GM23338 (cell line): Measurements from ENCODE around the gene MZB1. TPM values are rescaled to one million over a fixed set of nuclear protein-coding genes. Genes with fewer than 3 reads are reported as not detected.

Experiments used
- ATAC-seq: fragments of 200-7000 bp; cut with Tn5 transposase; 3 replicates; pipeline ENCODE4 v1.9.1; 2020
- DNase-seq: peaks from one replicate; pipeline ENCODE4 v3.0.0-alpha.2; 2015; ENCODE audit warnings: low spot score
- H2AFZ ChIP-seq: fragments of 200-600 bp; sonication (generic); 2 replicates; pipeline ENCODE4 v1.8.0; 2016; ENCODE audit warnings: antibody characterized with exemption, mild to moderate bottlenecking, moderate library complexity
- H3F3A ChIP-seq: fragments of 200-600 bp; sonication (generic); replicated peaks from 2 replicates; pipeline ENCODE4 v1.8.0; 2017; ENCODE audit warnings: antibody characterized with exemption, mixed run types, low read depth
- H3K27ac ChIP-seq: fragments of 200-600 bp; sonication (generic); 2 replicates; pipeline ENCODE4 v1.6.1; 2016; ENCODE audit warnings: low read depth
- H3K27me3 ChIP-seq: fragments of 200-600 bp; sonication (generic); 2 replicates; pipeline ENCODE4 v1.8.0; 2016; ENCODE audit warnings: mild to moderate bottlenecking, mixed run types, moderate library complexity; ENCODE audit not compliant: insufficient read depth
- H3K36me3 ChIP-seq: fragments of 200-600 bp; sonication (generic); 2 replicates; pipeline ENCODE4 v1.8.0; 2016; ENCODE audit warnings: mild to moderate bottlenecking; ENCODE audit not compliant: insufficient read depth
- H3K4me1 ChIP-seq: fragments of 200-600 bp; sonication (generic); 2 replicates; pipeline ENCODE4 v1.8.0; 2016; ENCODE audit warnings: mild to moderate bottlenecking, moderate library complexity; ENCODE audit not compliant: insufficient read depth
- H3K4me2 ChIP-seq: fragments of 200-600 bp; sonication (generic); 2 replicates; pipeline ENCODE4 v1.7.1; 2017; ENCODE audit warnings: mixed run types
- H3K4me3 ChIP-seq: fragments of 200-600 bp; sonication (generic); 2 replicates; pipeline ENCODE4 v1.6.1; 2016; ENCODE audit warnings: mixed run types
- H3K79me2 ChIP-seq: fragments of 200-600 bp; sonication (generic); replicated peaks from 2 replicates; pipeline ENCODE4 v1.8.0; 2017; ENCODE audit warnings: mild to moderate bottlenecking; ENCODE audit not compliant: insufficient read depth
- H3K9me2 ChIP-seq: fragments of 200-600 bp; sonication (generic); 2 replicates; pipeline ENCODE4 v1.8.0; 2017; ENCODE audit not compliant: insufficient read depth
- H4K20me1 ChIP-seq: fragments of 200-600 bp; sonication (generic); replicated peaks from 2 replicates; pipeline ENCODE4 v1.8.0; 2017; ENCODE audit warnings: mild to moderate bottlenecking; ENCODE audit not compliant: insufficient read depth
- H3K27ac Mint-ChIP-seq: 2 replicates; pipeline ENCODE4 v1.8.0; 2020; ENCODE audit warnings: inconsistent platforms, mild to moderate bottlenecking, moderate library complexity, mixed read lengths
- H3K27me3 Mint-ChIP-seq: 3 replicates; pipeline ENCODE4 v1.8.0; 2022; ENCODE audit warnings: low read depth, mild to moderate bottlenecking, moderate library complexity, mixed read lengths, inconsistent platforms; ENCODE audit not compliant: insufficient read depth, poor library complexity
- H3K36me3 Mint-ChIP-seq: 3 replicates; pipeline ENCODE4 v1.8.0; 2021; ENCODE audit warnings: low read depth, mild to moderate bottlenecking, inconsistent platforms, moderate library complexity, mixed read lengths
- H3K4me1 Mint-ChIP-seq: 3 replicates; pipeline ENCODE4 v1.8.0; 2020; ENCODE audit warnings: mild to moderate bottlenecking, inconsistent platforms, mixed read lengths
- H3K4me3 Mint-ChIP-seq: 3 replicates; pipeline ENCODE4 v1.8.0; 2021; ENCODE audit warnings: moderate library complexity, mild to moderate bottlenecking, inconsistent platforms, mixed read lengths
- H3K9me3 Mint-ChIP-seq: 3 replicates; pipeline ENCODE4 v1.8.0; 2020; ENCODE audit warnings: moderate library complexity, mild to moderate bottlenecking, inconsistent platforms, mixed read lengths
- CREB1 ChIP-seq: fragments of 250-450 bp; sonication (Bioruptor Pico); IDR thresholded peaks from 2 replicates; pipeline ENCODE4 v1.5.0; 2020; ENCODE audit warnings: low read depth, mild to moderate bottlenecking, moderate library complexity
- CTCF ChIP-seq, 2 experiments: fragments of 200-600 bp in 1 of 2; sonication (generic) in 1 of 2; conservative IDR thresholded peaks; 2 replicates each; pipeline versions ENCODE4 v1.5.1 to v1.6.1; 2016 to 2017; ENCODE audit warnings: antibody characterized with exemption in 2 of 2, low read depth in 2 of 2, mild to moderate bottlenecking in 2 of 2, moderate library complexity in 1 of 2
- ETS1 ChIP-seq: IDR thresholded peaks from 2 replicates; pipeline ENCODE4 v1.6.1; 2016; ENCODE audit warnings: antibody characterized with exemption
- EZH2 ChIP-seq: fragments of 200-600 bp; sonication (generic); IDR thresholded peaks from one replicate; pipeline ENCODE4 v1.8.0; 2017; ENCODE audit warnings: antibody characterized with exemption, mild to moderate bottlenecking, low read depth; ENCODE audit not compliant: unreplicated experiment
- EZH2phosphoT487 ChIP-seq: fragments of 200-600 bp; sonication (generic); IDR thresholded peaks from one replicate; pipeline ENCODE4 v1.8.1; 2018; ENCODE audit warnings: antibody characterized with exemption; ENCODE audit not compliant: unreplicated experiment
- JUNB ChIP-seq: IDR thresholded peaks from one replicate; pipeline ENCODE4 v1.6.1; 2016; ENCODE audit warnings: antibody characterized with exemption; ENCODE audit not compliant: unreplicated experiment
- POLR2AphosphoS5 ChIP-seq: IDR thresholded peaks from 2 replicates; pipeline ENCODE4 v1.6.1; 2016; ENCODE audit warnings: antibody characterized with exemption, low read depth
- REST ChIP-seq: IDR thresholded peaks from one replicate; pipeline ENCODE4 v1.6.1; 2018; ENCODE audit warnings: antibody characterized with exemption; ENCODE audit not compliant: unreplicated experiment
- STAT1 ChIP-seq: IDR thresholded peaks from one replicate; pipeline ENCODE4 v1.6.1; 2016; ENCODE audit warnings: antibody characterized with exemption; ENCODE audit not compliant: unreplicated experiment
- ZNF114 ChIP-seq: fragments of 250-450 bp; sonication (Bioruptor Pico); IDR thresholded peaks from 2 replicates; pipeline ENCODE4 v1.5.0; 2020; ENCODE audit warnings: mild to moderate bottlenecking, moderate library complexity
- ZNF331 ChIP-seq: fragments of 250-450 bp; sonication (Bioruptor Pico); IDR thresholded peaks from 2 replicates; pipeline ENCODE4 v1.5.0; 2020; ENCODE audit warnings: low read depth, mild to moderate bottlenecking, moderate library complexity
- polyA plus RNA-seq: library from polyadenylated mRNA; unstranded; fragments of >200 nt; fragmentation: Nextera tagmentation; extraction: Ambion mirVana; gene quantifications from 2 replicates; pipeline ENCODE4 v1.2.1, GENCODE V29; 2016
- total RNA-seq: library from RNA; depleted of rRNA; stranded (reverse); fragments of >200 nt; shearing (Covaris generic); gene quantifications from 2 replicates; pipeline ENCODE4 v1.2.3, GENCODE V29; 2014

The MZB1 gene
- total and polyA plus RNA-seq, 2 experiments from 2014 or later: 0.52 to 1.6 TPM

GRCh38 chr5:139413153-139413552 lies 23.4 kb upstream of the MZB1 start:
- H3K4me1 ChIP-seq: no peaks in the 10 kb centered on the region
- no peak overlapping the region for H3K4me3 Mint-ChIP-seq
- H3K27me3 ChIP-seq: no peaks in the 10 kb centered on the region
- no peak overlapping the region for H3K4me3 ChIP-seq
- peaks cover 2% of the 10 kb centered on the region for H3K36me3 Mint-ChIP-seq
- H4K20me1 ChIP-seq: no peaks in the 10 kb centered on the region
- no peaks in the 10 kb centered on the region for H3K36me3 ChIP-seq
- H3K4me1 Mint-ChIP-seq: no peaks in the 10 kb centered on the region
- TF ChIP-seq CTCF (conservative IDR thresholded peaks at IDR 0.05; ENCODE audit: low read depth in 2 of 2) (no peak), EZH2phosphoT487 (no peak)
- H3K27ac ChIP-seq: no peak overlapping the region
- H2AFZ ChIP-seq: no peak overlapping the region
- H3K27me3 Mint-ChIP-seq: peaks cover 1% of the 10 kb centered on the region
- no peaks in the 10 kb centered on the region for H3K9me2 ChIP-seq
- H3K4me2 ChIP-seq: no peak overlapping the region
- H3K79me2 ChIP-seq: no peaks in the 10 kb centered on the region
- DNase-seq: no peak
- no peak overlapping the region for H3K27ac Mint-ChIP-seq
- no peak for ATAC-seq
- H3F3A ChIP-seq: 0 out of 2 replicates have a peak, but pooled peaks cover 3% of the 10 kb centered on the region
- H3K9me3 Mint-ChIP-seq: no peaks in the 10 kb centered on the region

- Histone ChIP-seq H3K9me2 (no peaks in the 10 kb centered on the region), H3K36me3 (no peaks in the 10 kb centered on the region), H3K4me1 (no peaks in the 10 kb centered on the region), H3K79me2 (no peaks in the 10 kb centered on the region), H4K20me1 (no peaks in the 10 kb centered on the region), H3K27me3 (no peaks in the 10 kb centered on the region), H3F3A (no peaks in the 10 kb centered on the region; the same call in 1 of the 2 replicates), H3K27ac (no peak overlapping the region), H3K4me2 (no peak overlapping the region), H2AFZ (no peak overlapping the region), H3K4me3 (no peak overlapping the region)
- Mint-ChIP-seq H3K4me3 (no peak overlapping the region), H3K27me3 (peaks cover 1% of the 10 kb centered on the region), H3K27ac (no peak overlapping the region), H3K9me3 (no peaks in the 10 kb centered on the region), H3K4me1 (no peaks in the 10 kb centered on the region), H3K36me3 (no peaks in the 10 kb centered on the region; the same call in 2 of the 3 replicates)
- ATAC-seq (no peak), DNase-seq (no peak)
- TF ChIP-seq REST: no peak
- TF ChIP-seq POLR2AphosphoS5: no peak
- TF ChIP-seq EZH2phosphoT487: no peak
- no peak for TF ChIP-seq JUNB
- no peak for TF ChIP-seq STAT1
- no peak for TF ChIP-seq ETS1
- no peak for TF ChIP-seq ZNF114 (CRISPR knock-in tag)
- TF ChIP-seq CTCF (conservative IDR thresholded peaks at IDR 0.05; ENCODE audit: low read depth in 2 of 2): no peak
- no peak for TF ChIP-seq EZH2
- no peak for TF ChIP-seq CREB1 (CRISPR knock-in tag)
- no peak for TF ChIP-seq ZNF331 (CRISPR knock-in tag)
Observed at GRCh38 chr5:139410993-139411828, 21.5 kb upstream of the MZB1 start.
